Measurements from ENCODE around the gene CD80.

DNA sequence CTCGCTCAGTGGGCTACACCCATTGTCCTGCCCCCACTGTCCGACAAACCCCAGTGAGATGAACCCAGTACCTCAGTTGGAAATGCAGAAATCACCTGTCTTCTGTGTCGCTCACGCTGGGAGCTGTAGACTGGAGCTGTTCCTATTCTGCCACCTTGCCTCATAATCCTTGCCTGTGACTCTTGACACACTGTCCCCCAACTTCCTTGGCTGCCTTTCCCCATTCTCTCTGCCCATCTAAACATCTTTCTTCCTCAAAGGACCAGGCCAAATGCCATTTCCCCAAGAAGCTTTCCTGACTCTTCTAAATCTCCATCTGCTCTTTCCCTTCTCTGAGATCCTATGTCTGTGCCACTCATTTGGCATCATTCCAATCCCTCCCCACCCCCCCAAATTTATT, 9.7 kb upstream of the CD80 start:
- no peak for TF ChIP-seq POLR2A (IDR thresholded peaks at IDR 0.05; ENCODE audit: borderline replicate concordance, extremely low read depth, insufficient read depth, insufficient read length)
- TF ChIP-seq ELF1 (IDR thresholded peaks at IDR 0.05; ENCODE audit: borderline replicate concordance, low read depth) = no peak
- TF ChIP-seq, protein P1, sequence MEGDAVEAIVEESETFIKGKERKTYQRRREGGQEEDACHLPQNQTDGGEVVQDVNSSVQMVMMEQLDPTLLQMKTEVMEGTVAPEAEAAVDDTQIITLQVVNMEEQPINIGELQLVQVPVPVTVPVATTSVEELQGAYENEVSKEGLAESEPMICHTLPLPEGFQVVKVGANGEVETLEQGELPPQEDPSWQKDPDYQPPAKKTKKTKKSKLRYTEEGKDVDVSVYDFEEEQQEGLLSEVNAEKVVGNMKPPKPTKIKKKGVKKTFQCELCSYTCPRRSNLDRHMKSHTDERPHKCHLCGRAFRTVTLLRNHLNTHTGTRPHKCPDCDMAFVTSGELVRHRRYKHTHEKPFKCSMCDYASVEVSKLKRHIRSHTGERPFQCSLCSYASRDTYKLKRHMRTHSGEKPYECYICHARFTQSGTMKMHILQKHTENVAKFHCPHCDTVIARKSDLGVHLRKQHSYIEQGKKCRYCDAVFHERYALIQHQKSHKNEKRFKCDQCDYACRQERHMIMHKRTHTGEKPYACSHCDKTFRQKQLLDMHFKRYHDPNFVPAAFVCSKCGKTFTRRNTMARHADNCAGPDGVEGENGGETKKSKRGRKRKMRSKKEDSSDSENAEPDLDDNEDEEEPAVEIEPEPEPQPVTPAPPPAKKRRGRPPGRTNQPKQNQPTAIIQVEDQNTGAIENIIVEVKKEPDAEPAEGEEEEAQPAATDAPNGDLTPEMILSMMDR (IDR thresholded peaks at IDR 0.05 in 2 of 3, conservative IDR thresholded peaks at IDR 0.05 in 1 of 3; ENCODE audit: borderline replicate concordance in 1 of 3, insufficient read depth in 1 of 3, low read depth in 2 of 3, low read length in 2 of 3) = no peak
- TF ChIP-seq, protein P2, sequence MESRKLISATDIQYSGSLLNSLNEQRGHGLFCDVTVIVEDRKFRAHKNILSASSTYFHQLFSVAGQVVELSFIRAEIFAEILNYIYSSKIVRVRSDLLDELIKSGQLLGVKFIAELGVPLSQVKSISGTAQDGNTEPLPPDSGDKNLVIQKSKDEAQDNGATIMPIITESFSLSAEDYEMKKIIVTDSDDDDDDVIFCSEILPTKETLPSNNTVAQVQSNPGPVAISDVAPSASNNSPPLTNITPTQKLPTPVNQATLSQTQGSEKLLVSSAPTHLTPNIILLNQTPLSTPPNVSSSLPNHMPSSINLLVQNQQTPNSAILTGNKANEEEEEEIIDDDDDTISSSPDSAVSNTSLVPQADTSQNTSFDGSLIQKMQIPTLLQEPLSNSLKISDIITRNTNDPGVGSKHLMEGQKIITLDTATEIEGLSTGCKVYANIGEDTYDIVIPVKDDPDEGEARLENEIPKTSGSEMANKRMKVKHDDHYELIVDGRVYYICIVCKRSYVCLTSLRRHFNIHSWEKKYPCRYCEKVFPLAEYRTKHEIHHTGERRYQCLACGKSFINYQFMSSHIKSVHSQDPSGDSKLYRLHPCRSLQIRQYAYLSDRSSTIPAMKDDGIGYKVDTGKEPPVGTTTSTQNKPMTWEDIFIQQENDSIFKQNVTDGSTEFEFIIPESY (IDR thresholded peaks at IDR 0.05; ENCODE audit: extremely low read depth, insufficient replicate concordance, low read length) = no peak
- no peak for TF ChIP-seq RAD21 (IDR thresholded peaks at IDR 0.05; ENCODE audit: low read depth)
- TF ChIP-seq EZH2phosphoT487 (IDR thresholded peaks at IDR 0.05; ENCODE audit: borderline replicate concordance) = no peak
- TF ChIP-seq YY1 (IDR thresholded peaks at IDR 0.05; ENCODE audit: extremely low read depth, insufficient replicate concordance, low read depth, low read length) = no peak
- TF ChIP-seq CEBPB (IDR thresholded peaks at IDR 0.05; ENCODE audit: low read depth) = no peak
- no peak for TF ChIP-seq EZH2 (IDR thresholded peaks at IDR 0.05)
- TF ChIP-seq MAX (IDR thresholded peaks at IDR 0.05) = no peak
- no peak for TF ChIP-seq POLR2AphosphoS5 (IDR thresholded peaks at IDR 0.05; ENCODE audit: low read depth, low read length)
